IPS-18c (cell line): ENCODE results near the gene ATP9B.

ENCODE experiments used
- H3K4me3 ChIP-seq: 2 replicates; pipeline ENCODE4 v1.7.0; 2013; ENCODE audit warnings: low read depth, mild to moderate bottlenecking, low read length, moderate library complexity; ENCODE audit not compliant: insufficient read depth
- H3K9me3 ChIP-seq: one replicate; pipeline ENCODE4 v1.6.1; 2013; ENCODE audit warnings: mild to moderate bottlenecking, low read length, moderate library complexity; ENCODE audit not compliant: control insufficient read depth, insufficient read depth

ATP9B gene

GRCh38 chr18:79339094-79339908, 270.1 kb downstream of the ATP9B start:
- no peak overlapping the region for H3K4me3 ChIP-seq
- H3K9me3 ChIP-seq: no peaks in the 10 kb centered on the region

GRCh38 chr18:79343567-79344207, 274.5 kb downstream of the ATP9B start:
- Histone ChIP-seq H3K9me3 (peaks cover 1% of the 10 kb centered on the region), H3K4me3 (no peak overlapping the region)

- H3K4me3 ChIP-seq: no peak overlapping the region
- H3K9me3 ChIP-seq: peaks cover 2% of the 10 kb centered on the region
Observed at GRCh38 chr18:79344208-79344581, 275.0 kb downstream of the ATP9B start.

GRCh38 chr18:79345366-79345765, 276.2 kb downstream of the ATP9B start:
- H3K4me3 ChIP-seq: no peak overlapping the region
- H3K9me3 ChIP-seq: peaks cover 2% of the 10 kb centered on the region

GRCh38 chr18:79345981-79346380, 276.8 kb downstream of the ATP9B start:
- H3K4me3 ChIP-seq: no peak overlapping the region

GRCh38 chr18:79348066-79348465, 278.9 kb downstream of the ATP9B start:
- Histone ChIP-seq H3K4me3 (no peak overlapping the region), H3K9me3 (peaks cover 2% of the 10 kb centered on the region)

More at GRCh38 chr18:79345981-79346380, 276.8 kb downstream of the ATP9B start:
- H3K9me3 ChIP-seq: peaks cover 2% of the 10 kb centered on the region

GRCh38 chr18:79352432-79352831, 283.2 kb downstream of the ATP9B start:
- Histone ChIP-seq H3K9me3 (peaks cover 2% of the 10 kb centered on the region), H3K4me3 (no peak overlapping the region)

- Histone ChIP-seq H3K4me3 (no peak overlapping the region), H3K9me3 (peaks cover 2% of the 10 kb centered on the region)
Observed at GRCh38 chr18:79353267-79353666, 284.1 kb downstream of the ATP9B start.

- no peaks in the 10 kb centered on the region for H3K9me3 ChIP-seq
- no peak overlapping the region for H3K4me3 ChIP-seq
Observed at GRCh38 chr18:79354350-79354749, 285.2 kb downstream of the ATP9B start.

GRCh38 chr18:79355433-79356335, 286.5 kb downstream of the ATP9B start:
- H3K9me3 ChIP-seq: no peaks in the 10 kb centered on the region
- no peak overlapping the region for H3K4me3 ChIP-seq

GRCh38 chr18:79356435-79356834, 287.2 kb downstream of the ATP9B start:
- Histone ChIP-seq H3K9me3 (no peaks in the 10 kb centered on the region), H3K4me3 (no peak overlapping the region)

GRCh38 chr18:79360933-79361332, 291.7 kb downstream of the ATP9B start:
- Histone ChIP-seq H3K9me3 (no peaks in the 10 kb centered on the region), H3K4me3 (no peak overlapping the region)

- Histone ChIP-seq H3K4me3 (no peak overlapping the region), H3K9me3 (no peaks in the 10 kb centered on the region)
Observed at GRCh38 chr18:79361766-79362522, 292.8 kb downstream of the ATP9B start.

- Histone ChIP-seq H3K4me3 (no peak overlapping the region), H3K9me3 (no peaks in the 10 kb centered on the region)
Observed at GRCh38 chr18:79365701-79366100, 296.5 kb downstream of the ATP9B start.

GRCh38 chr18:79366177-79367094, 297.2 kb downstream of the ATP9B start:
- H3K9me3 ChIP-seq: no peaks in the 10 kb centered on the region

GRCh38 chr18:79367480-79367879, 298.3 kb downstream of the ATP9B start:
- H3K9me3 ChIP-seq: no peaks in the 10 kb centered on the region

More at GRCh38 chr18:79366177-79367094, 297.2 kb downstream of the ATP9B start:
- H3K4me3 ChIP-seq: no peak overlapping the region

More at GRCh38 chr18:79367480-79367879, 298.3 kb downstream of the ATP9B start:
- H3K4me3 ChIP-seq: no peak overlapping the region
